Progenitor cell of endocrine pancreas (in vitro differentiated cells): ENCODE results near the gene STS. TPM values are rescaled to one million over a fixed set of nuclear protein-coding genes. Genes with fewer than 3 reads are reported as not detected.
A peak's percentile ranks its signal among the peaks of the same experiment; 100 is the strongest.

Experiments
- DNase-seq: peaks from one replicate; pipeline ENCODE4 v3.0.0; 2021; ENCODE audit warnings: low spot score; ENCODE audit not compliant: unreplicated experiment
- H3K27ac Mint-ChIP-seq: 2 replicates; pipeline ENCODE4 v1.8.0; 2021; ENCODE audit warnings: mild to moderate bottlenecking, moderate library complexity, mixed read lengths
- H3K27me3 Mint-ChIP-seq: 2 replicates; pipeline ENCODE4 v1.8.0; 2021; ENCODE audit warnings: mixed read lengths
- H3K36me3 Mint-ChIP-seq: 2 replicates; pipeline ENCODE4 v1.8.0; 2022; ENCODE audit warnings: mixed read lengths; ENCODE audit not compliant: insufficient read depth
- H3K4me1 Mint-ChIP-seq: 2 replicates; pipeline ENCODE4 v1.8.0; 2021; ENCODE audit warnings: low read depth, mixed read lengths
- H3K4me3 Mint-ChIP-seq: 2 replicates; pipeline ENCODE4 v1.8.0; 2021; ENCODE audit warnings: low read depth, mild to moderate bottlenecking, moderate library complexity, mixed read lengths
- H3K9me3 Mint-ChIP-seq: 2 replicates; pipeline ENCODE4 v1.8.0; 2021; ENCODE audit warnings: low read depth, mixed read lengths
- total RNA-seq: library from RNA; stranded (reverse); gene quantifications from 2 replicates; pipeline ENCODE4 v1.2.1, GENCODE V29; 2021
- TF ChIP-seq, protein P1 (sequence below): fragments of 200-600 bp; sonication (generic); IDR thresholded peaks from one replicate; pipeline ENCODE4 v1.5.0; 2021; ENCODE audit warnings: antibody characterized with exemption, mild to moderate bottlenecking; ENCODE audit not compliant: unreplicated experiment

STS gene
- total RNA-seq, 1 donor from 2014 or later, result 7.8 TPM

DNA sequence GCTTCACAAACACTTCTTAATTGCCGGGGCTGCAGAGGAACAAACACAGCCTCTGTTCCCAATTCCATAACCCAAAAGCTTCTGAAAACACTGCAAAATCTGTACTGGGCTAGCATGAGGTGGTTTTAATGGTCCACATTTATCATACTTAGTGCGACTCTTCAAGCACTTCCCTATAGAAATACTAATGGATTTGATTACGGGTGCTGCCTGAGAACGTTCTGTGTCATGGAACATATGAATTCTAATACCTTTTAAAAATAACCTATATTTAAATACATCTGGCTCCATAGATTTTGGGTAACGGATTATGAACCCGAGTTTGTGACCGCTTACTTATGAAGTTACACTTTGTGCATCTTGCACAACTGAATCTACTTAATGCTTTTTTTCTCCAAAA is 35.4 kb upstream of the STS start:
- Mint-ChIP-seq H3K27ac (peak overlapping the region; percentile 13), H3K4me3 (no peak overlapping the region), H3K36me3 (peaks cover 3% of the 10 kb centered on the region), H3K27me3 (no peaks in the 10 kb centered on the region), H3K4me1 (peaks cover 33% of the 10 kb centered on the region), H3K9me3 (peaks cover 2% of the 10 kb centered on the region)
- TF ChIP-seq, protein P1, sequence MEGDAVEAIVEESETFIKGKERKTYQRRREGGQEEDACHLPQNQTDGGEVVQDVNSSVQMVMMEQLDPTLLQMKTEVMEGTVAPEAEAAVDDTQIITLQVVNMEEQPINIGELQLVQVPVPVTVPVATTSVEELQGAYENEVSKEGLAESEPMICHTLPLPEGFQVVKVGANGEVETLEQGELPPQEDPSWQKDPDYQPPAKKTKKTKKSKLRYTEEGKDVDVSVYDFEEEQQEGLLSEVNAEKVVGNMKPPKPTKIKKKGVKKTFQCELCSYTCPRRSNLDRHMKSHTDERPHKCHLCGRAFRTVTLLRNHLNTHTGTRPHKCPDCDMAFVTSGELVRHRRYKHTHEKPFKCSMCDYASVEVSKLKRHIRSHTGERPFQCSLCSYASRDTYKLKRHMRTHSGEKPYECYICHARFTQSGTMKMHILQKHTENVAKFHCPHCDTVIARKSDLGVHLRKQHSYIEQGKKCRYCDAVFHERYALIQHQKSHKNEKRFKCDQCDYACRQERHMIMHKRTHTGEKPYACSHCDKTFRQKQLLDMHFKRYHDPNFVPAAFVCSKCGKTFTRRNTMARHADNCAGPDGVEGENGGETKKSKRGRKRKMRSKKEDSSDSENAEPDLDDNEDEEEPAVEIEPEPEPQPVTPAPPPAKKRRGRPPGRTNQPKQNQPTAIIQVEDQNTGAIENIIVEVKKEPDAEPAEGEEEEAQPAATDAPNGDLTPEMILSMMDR, result no peak
- no peak for DNase-seq

DNA sequence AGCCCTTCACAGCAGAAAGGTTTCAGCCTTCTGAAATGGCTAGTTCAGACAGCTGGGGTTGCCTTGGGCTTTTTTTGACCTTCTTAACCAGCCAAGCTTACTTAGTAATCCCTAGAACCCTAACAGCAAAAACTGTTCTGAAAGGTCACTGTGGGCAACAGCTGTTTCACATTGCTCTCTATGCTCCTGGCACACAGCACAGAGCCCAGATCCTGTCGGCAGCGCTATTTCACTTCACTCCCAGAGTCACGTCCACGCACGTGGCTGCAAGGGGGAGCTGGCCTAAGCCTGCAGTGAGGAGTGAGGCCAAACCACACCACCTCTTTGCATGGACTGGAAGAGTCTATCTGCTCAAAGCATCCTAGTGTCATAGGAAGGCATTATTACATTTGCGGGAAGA is 32.0 kb upstream of the STS start:
- H3K4me3 Mint-ChIP-seq, result no peak overlapping the region
- TF ChIP-seq, protein P1, result no peak

DNA sequence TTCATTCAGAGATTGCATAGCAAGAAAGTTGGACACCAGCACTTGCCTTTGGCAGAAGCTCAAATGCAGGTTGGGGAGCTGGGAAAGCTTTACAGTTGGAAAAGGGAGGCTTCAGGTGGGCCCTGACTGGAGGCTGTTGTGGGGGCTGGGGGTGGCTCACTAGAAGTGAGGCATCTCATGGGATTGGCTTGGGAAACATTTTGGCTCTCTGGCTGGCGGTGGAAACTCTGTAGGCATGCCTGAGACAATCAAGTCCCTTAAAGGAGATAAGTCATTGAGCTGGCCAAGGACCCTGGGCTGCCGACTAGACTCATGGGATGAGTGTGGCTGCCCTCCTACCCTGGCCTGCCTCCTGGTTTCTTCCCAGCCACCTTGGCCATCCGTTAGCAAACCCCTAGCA is 31.4 kb upstream of the STS start:
- no peak for DNase-seq
- Mint-ChIP-seq H3K4me1 (peaks cover 32% of the 10 kb centered on the region), H3K9me3 (peaks cover 6% of the 10 kb centered on the region), H3K27ac (no peak overlapping the region), H3K27me3 (no peaks in the 10 kb centered on the region), H3K4me3 (no peak overlapping the region), H3K36me3 (peaks cover 7% of the 10 kb centered on the region)
- TF ChIP-seq, protein P1, result no peak

More for the DNA sequence above, 32.0 kb upstream of the STS start:
- DNase-seq, result no peak
- no peak overlapping the region for H3K27ac Mint-ChIP-seq
- H3K36me3 Mint-ChIP-seq, result peaks cover 7% of the 10 kb centered on the region
- peaks cover 32% of the 10 kb centered on the region for H3K4me1 Mint-ChIP-seq
- no peaks in the 10 kb centered on the region for H3K27me3 Mint-ChIP-seq
- peaks cover 6% of the 10 kb centered on the region for H3K9me3 Mint-ChIP-seq

DNA sequence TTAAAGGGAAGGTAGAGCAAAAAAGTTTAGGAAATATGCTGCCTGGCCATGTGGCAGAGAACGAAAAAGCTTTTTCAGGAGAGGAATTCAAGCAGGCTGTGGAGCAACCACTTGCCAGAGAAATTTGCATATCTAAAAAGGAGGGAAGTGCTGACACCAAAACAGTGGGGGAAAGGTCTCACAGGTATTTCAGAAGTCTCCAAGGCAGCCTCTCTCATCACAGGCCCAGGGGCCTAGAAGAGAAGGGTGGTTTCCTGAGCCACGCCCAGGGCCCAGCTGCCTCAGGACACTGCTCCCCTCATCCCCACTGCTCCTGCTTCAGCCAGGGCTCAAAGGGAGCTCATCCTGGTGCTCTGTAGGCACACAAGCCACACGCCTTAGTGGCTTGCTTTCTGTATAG is 29.9 kb upstream of the STS start:
- no peak for DNase-seq
- no peaks in the 10 kb centered on the region for H3K27me3 Mint-ChIP-seq
- H3K4me3 Mint-ChIP-seq, result no peak overlapping the region
- peaks cover 7% of the 10 kb centered on the region for H3K36me3 Mint-ChIP-seq
- peaks cover 6% of the 10 kb centered on the region for H3K9me3 Mint-ChIP-seq
- H3K4me1 Mint-ChIP-seq, result peaks cover 34% of the 10 kb centered on the region
- no peak overlapping the region for H3K27ac Mint-ChIP-seq
- TF ChIP-seq, protein P1, result no peak

DNA sequence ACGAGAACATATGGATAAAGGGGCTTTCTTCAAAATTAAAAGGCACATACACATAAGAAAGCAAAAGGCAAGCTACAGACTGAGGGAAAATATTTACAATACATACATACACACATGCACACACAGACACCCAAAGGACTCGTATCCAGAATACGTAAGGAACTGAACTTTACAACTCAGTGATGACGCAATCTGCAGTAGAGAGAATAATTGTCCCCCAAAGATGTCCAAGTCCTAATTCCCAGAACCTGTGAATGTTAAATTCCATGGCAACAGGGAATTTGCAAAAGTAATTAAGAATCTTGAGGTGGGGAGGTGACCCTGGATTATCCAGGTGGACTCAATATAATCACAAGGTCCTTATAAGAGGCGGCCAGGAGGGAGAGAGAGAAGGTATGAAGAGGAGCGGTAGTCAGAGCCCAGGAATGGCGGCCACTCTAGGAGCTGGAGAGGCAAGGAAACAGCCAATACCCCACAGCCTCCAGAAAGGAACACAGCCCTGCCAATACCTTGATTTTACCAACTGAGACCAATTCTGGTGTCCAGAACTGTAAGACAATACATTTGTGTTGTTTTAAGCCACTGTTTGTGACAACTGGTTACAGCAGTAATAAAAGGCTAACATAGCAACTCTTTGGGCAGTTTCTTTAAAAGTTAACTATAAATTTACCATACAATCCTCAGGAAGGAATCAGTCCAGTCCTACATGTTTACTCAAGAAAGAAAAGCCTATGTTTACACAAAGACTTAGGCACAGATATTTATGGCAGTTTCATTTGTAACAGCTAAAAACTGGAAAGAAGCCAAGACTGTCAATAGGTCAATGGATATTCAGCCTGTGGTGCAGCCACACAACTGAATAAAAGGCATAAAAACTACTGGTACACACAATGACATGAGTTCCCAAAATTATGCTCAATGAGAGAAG is 27.3 kb upstream of the STS start:
- no peak for DNase-seq
- H3K36me3 Mint-ChIP-seq, result peaks cover 14% of the 10 kb centered on the region
- H3K27ac Mint-ChIP-seq, result peak overlapping the region; percentile 76
- H3K9me3 Mint-ChIP-seq, result peaks cover 8% of the 10 kb centered on the region
- TF ChIP-seq, protein P1, result no peak
- H3K4me3 Mint-ChIP-seq, result no peak overlapping the region
- no peaks in the 10 kb centered on the region for H3K27me3 Mint-ChIP-seq
- H3K4me1 Mint-ChIP-seq, result peaks cover 32% of the 10 kb centered on the region
